ENCODE measurements around the gene CPD. TPM values are rescaled to one million over a fixed set of nuclear protein-coding genes. Genes with fewer than 3 reads are reported as not detected.

The CPD gene
- total RNA-seq (ENCODE audit: low replicate concordance) = 63.4 and 105 TPM in 2 replicates

GRCh38 chr17:30378825-30379302 lies at the start of gene CPD:
Gene CPD (plus strand): TSS chr17:30378927. CDS start chr17:30378981, 54 bp downstream.

GRCh38 chr17:30333503-30334360 lies 45.0 kb upstream of the CPD start, which contains the start of gene TMIGD1:
Gene TMIGD1 (minus strand): TSS chr17:30334057. CDS start chr17:30332133, 1,924 bp downstream.

GRCh38 chr17:30477083-30477773 lies 98.5 kb downstream of the CPD start, which contains the start of gene GOSR1:
Gene GOSR1 (plus strand): TSS chr17:30477408. CDS start chr17:30477434, 26 bp downstream.

Other genes starting within 250 kb of the CPD start
- gene SLC6A4, start 143.2 kb upstream of the CPD start, total RNA-seq (ENCODE audit: low replicate concordance) = 0.90 TPM in 1 of 2 replicates, not detected in the other
- gene BLMH, start 87.0 kb upstream of the CPD start, total RNA-seq (ENCODE audit: low replicate concordance) = 28.5 and 41.8 TPM in 2 replicates
- not detected in 2 replicates for gene TMIGD1, start 44.9 kb upstream of the CPD start, total RNA-seq (ENCODE audit: low replicate concordance)
- gene GOSR1, start 98.5 kb downstream of the CPD start, total RNA-seq (ENCODE audit: low replicate concordance) = 28.0 and 47.6 TPM in 2 replicates